Testis (tissue), 3 donors: ENCODE data around the gene AGXT. TPM values are rescaled to one million over a fixed set of nuclear protein-coding genes. Genes with fewer than 3 reads are reported as not detected.
A peak's percentile ranks its signal among the peaks of the same experiment; 100 is the strongest.

Source experiments
- DNase-seq: peaks from one replicate; pipeline ENCODE4 v3.0.0-alpha.2; 2019
- H3K27ac ChIP-seq, 2 donors: fragments of 200-600 bp; sonication (generic); one replicate each; pipeline ENCODE4 v1.5.1; 2019
- H3K27me3 ChIP-seq: fragments of 200-600 bp; sonication (generic); one replicate; pipeline ENCODE4 v1.5.1; 2019
- H3K36me3 ChIP-seq: fragments of 200-600 bp; sonication (generic); one replicate; pipeline ENCODE4 v1.5.1; 2017; ENCODE audit warnings: low read depth; ENCODE audit errors: missing control alignments
- H3K4me1 ChIP-seq: fragments of 200-600 bp; sonication (generic); one replicate; pipeline ENCODE4 v1.5.1; 2019
- H3K4me3 ChIP-seq, 2 donors: fragments of 200-600 bp; sonication (generic); one replicate each; pipeline ENCODE4 v1.5.1; 2017 to 2019
- H3K9me3 ChIP-seq: fragments of 200-600 bp; sonication (generic); one replicate; pipeline ENCODE4 v1.5.1; 2017
- CTCF ChIP-seq, 3 experiments: fragments of 450-650 bp in 2 of 3; fragments of 200-600 bp in 1 of 3; sonication (generic) in 1 of 3; IDR thresholded peaks; one replicate each; pipeline ENCODE4 v1.5.1; 2016 to 2019; ENCODE audit warnings: antibody characterized with exemption in 3 of 3, mild to moderate bottlenecking in 2 of 3, moderate library complexity in 1 of 3
- POLR2A ChIP-seq: fragments of 450-650 bp; IDR thresholded peaks from one replicate; pipeline ENCODE4 v1.6.1; 2017; ENCODE audit warnings: antibody characterized with exemption, mild to moderate bottlenecking, moderate library complexity
- WGBS, 2 donors: methylation state at CpG; one replicate each; pipeline ENCODE4 v1.1.5; 2018; 5-methylcytosine and 5-hydroxymethylcytosine counted together
- intact Hi-C: fragments of 100-400 bp; cut with DNase I; formaldehyde crosslinking; loops from one replicate; pipeline ENCODE4 v1.15.1; 2023; ENCODE audit warnings: low total_unique reads
- polyA plus RNA-seq: library from polyadenylated mRNA; stranded (reverse); fragments of 350-450 nt; fragmentation: Illumina TruSeq; extraction: RNeasy Lipid Tissue Mini Kit (QIAGEN cat#74804); gene quantifications from one replicate; pipeline ENCODE4 v1.2.3, GENCODE V29; 2014; ENCODE audit warnings: low read depth, low replicate concordance; ENCODE audit not compliant: insufficient read depth
- total RNA-seq, 2 donors: library from RNA; depleted of rRNA; stranded (reverse); fragments of >200 nt; gene quantifications; one replicate each; pipeline ENCODE4 v1.2.3, GENCODE V29; 2016

AGXT gene
- total and polyA plus RNA-seq, 3 donors from 2014 or later: 0.24 to 0.51 TPM; not detected in 1

- no peaks in the 10 kb centered on the region for H3K27me3 ChIP-seq
- TF ChIP-seq CTCF (IDR thresholded peaks at IDR 0.05): no peak
- TF ChIP-seq POLR2A: no peak
- no peak overlapping the region for H3K27ac ChIP-seq
- H3K9me3 ChIP-seq: no peaks in the 10 kb centered on the region
- peak; percentile 59 for DNase-seq
- 53 to 82% methylated on average over 6 to 13 of the region's 13 CpGs for WGBS, 2 donors
- H3K36me3 ChIP-seq: no peaks in the 10 kb centered on the region
- peaks cover 5% of the 10 kb centered on the region for H3K4me1 ChIP-seq
- intact Hi-C loops: no loop called here
- H3K4me3 ChIP-seq: no peak overlapping the region
Measured at GRCh38 chr2:240921311-240921994, 52.8 kb downstream of the AGXT start.

- Histone ChIP-seq H3K27me3 (no peaks in the 10 kb centered on the region), H3K36me3 (no peaks in the 10 kb centered on the region), H3K4me3 (no peak overlapping the region), H3K4me1 (peaks cover under 1% of the 10 kb centered on the region), H3K9me3 (no peaks in the 10 kb centered on the region), H3K27ac (no peak overlapping the region)
- peak; percentile 12 for DNase-seq
- WGBS, 2 donors: 80 to 100% methylated on average over 1 of the region's 1 CpG
- TF ChIP-seq POLR2A (no peak), CTCF (IDR thresholded peaks at IDR 0.05) (no peak)
- intact Hi-C loops: no loop called here
Measured at GRCh38 chr2:240921995-240922244, 53.3 kb downstream of the AGXT start.

GRCh38 chr2:240922245-240922981 lies 53.8 kb downstream of the AGXT start:
- Histone ChIP-seq H3K9me3 (no peaks in the 10 kb centered on the region), H3K4me1 (no peaks in the 10 kb centered on the region), H3K27me3 (no peaks in the 10 kb centered on the region), H3K4me3 (no peak overlapping the region), H3K27ac (no peak overlapping the region), H3K36me3 (no peaks in the 10 kb centered on the region)
- 88 to 100% methylated on average over 5 to 18 of the region's 18 CpGs for WGBS, 2 donors
- DNase-seq: no peak
- no peak for TF ChIP-seq CTCF (IDR thresholded peaks at IDR 0.05)
- TF ChIP-seq POLR2A: no peak
- intact Hi-C loops: no loop called here

- intact Hi-C loops: no loop called here
- WGBS, 2 donors: 56 to 63% methylated on average over 9 to 14 of the region's 15 CpGs
Measured at GRCh38 chr2:240922982-240923537, 54.4 kb downstream of the AGXT start.

More at GRCh38 chr2:240922982-240923537, 54.4 kb downstream of the AGXT start:
- Histone ChIP-seq H3K27ac (no peak overlapping the region), H3K27me3 (no peaks in the 10 kb centered on the region), H3K4me3 (no peak overlapping the region), H3K4me1 (no peaks in the 10 kb centered on the region), H3K36me3 (no peaks in the 10 kb centered on the region), H3K9me3 (no peaks in the 10 kb centered on the region)
- TF ChIP-seq CTCF (IDR thresholded peaks at IDR 0.05) (no peak), POLR2A (no peak)
- DNase-seq: peak; percentile 12
